Stimulated activated naive CD8-positive, alpha-beta T cell treated with anti-CD3 and anti-CD28 coated beads, Interleukin-15, amount 100 ng/mL, for 72 hours (primary cell): ENCODE results near the gene TBXA2R.
"Not testable (repeated sequence)": the region's sequence is repeated elsewhere in the genome, so short reads cannot be mapped to it uniquely, and the experiment has no call there.

Source experiments
- ATAC-seq: fragments of 150-1000 bp; cut with Tn5 transposase; 2 replicates; pipeline ENCODE4 v1.10.0; 2021; ENCODE audit warnings: mild to moderate bottlenecking, moderate library complexity
- DNase-seq, 2 donors: peaks; one replicate each; pipeline ENCODE4 v3.0.0; 2021 to 2022
- H3K27ac Mint-ChIP-seq, 2 donors: one replicate each; pipeline ENCODE4 v1.8.0; 2022; ENCODE audit warnings: mild to moderate bottlenecking in 2 of 2, mixed read lengths in 2 of 2, moderate library complexity in 2 of 2
- H3K27me3 Mint-ChIP-seq: one replicate; pipeline ENCODE4 v1.8.0; 2022; ENCODE audit warnings: mixed read lengths
- H3K4me1 Mint-ChIP-seq: one replicate; pipeline ENCODE4 v1.8.0; 2022; ENCODE audit warnings: mild to moderate bottlenecking, mixed read lengths
- H3K4me3 Mint-ChIP-seq, 2 donors: one replicate each; pipeline ENCODE4 v1.8.0; 2022; ENCODE audit warnings: mild to moderate bottlenecking in 2 of 2, mixed read lengths in 2 of 2, moderate library complexity in 1 of 2
- H3K9me3 Mint-ChIP-seq, 2 donors: one replicate each; pipeline ENCODE4 v1.8.0; 2022; ENCODE audit warnings: mixed read lengths in 2 of 2

TBXA2R gene

GRCh38 chr19:3585301-3586126 lies 21.2 kb downstream of the TBXA2R start, which contains the start of gene GIPC3:
Gene GIPC3, plus strand, starts transcription at chr19:3585478. Its CDS starts 120 bp downstream, at chr19:3585598.
- peaks cover 9% of the 10 kb centered on the region for H3K4me1 Mint-ChIP-seq
- no peaks in the 10 kb centered on the region for H3K9me3 Mint-ChIP-seq
- H3K27me3 Mint-ChIP-seq: no peaks in the 10 kb centered on the region
- peak; percentile 48 for ATAC-seq
- peak within 1 kb of the TSS in 1 of 2 donors; percentile 42 for H3K27ac Mint-ChIP-seq
- peak within 1 kb of the TSS; percentile 22 to 74 for H3K4me3 Mint-ChIP-seq
- DNase-seq: no peak

GRCh38 chr19:3584036-3584802 lies 22.5 kb downstream of the TBXA2R start:
- not testable (repeated sequence) for H3K9me3 Mint-ChIP-seq, H3K4me1 Mint-ChIP-seq, H3K27me3 Mint-ChIP-seq, ATAC-seq, H3K4me3 Mint-ChIP-seq, H3K27ac Mint-ChIP-seq, DNase-seq

GRCh38 chr19:3581792-3582191 lies 24.9 kb downstream of the TBXA2R start:
- H3K9me3 Mint-ChIP-seq, ATAC-seq, DNase-seq, H3K27ac Mint-ChIP-seq, H3K4me3 Mint-ChIP-seq, H3K4me1 Mint-ChIP-seq, H3K27me3 Mint-ChIP-seq: not testable (repeated sequence)

- Mint-ChIP-seq H3K4me1 (peaks cover 2% of the 10 kb centered on the region), H3K27me3 (no peaks in the 10 kb centered on the region), H3K4me3 (no peak overlapping the region), H3K27ac (no peak overlapping the region), H3K9me3 (no peaks in the 10 kb centered on the region)
- no peak for DNase-seq
- ATAC-seq: no peak
Measured at GRCh38 chr19:3580156-3580934, 26.3 kb downstream of the TBXA2R start.

- Mint-ChIP-seq H3K4me1 (peaks cover 17% of the 10 kb centered on the region), H3K27me3 (no peaks in the 10 kb centered on the region)
Measured at GRCh38 chr19:3578390-3578789, 28.3 kb downstream of the TBXA2R start.

GRCh38 chr19:3577723-3578344 lies 28.8 kb downstream of the TBXA2R start:
- DNase-seq: no peak
- Mint-ChIP-seq H3K9me3 (no peaks in the 10 kb centered on the region), H3K4me1 (peaks cover 17% of the 10 kb centered on the region), H3K27ac (no peak overlapping the region), H3K4me3 (no peak overlapping the region), H3K27me3 (no peaks in the 10 kb centered on the region)
- peak; percentile 6 for ATAC-seq

More at GRCh38 chr19:3578390-3578789, 28.3 kb downstream of the TBXA2R start:
- Mint-ChIP-seq H3K4me3 (no peak overlapping the region), H3K27ac (no peak overlapping the region), H3K9me3 (no peaks in the 10 kb centered on the region)
- ATAC-seq (no peak), DNase-seq (no peak)

- Mint-ChIP-seq H3K4me1 (peaks cover 24% of the 10 kb centered on the region), H3K27me3 (no peaks in the 10 kb centered on the region), H3K9me3 (no peaks in the 10 kb centered on the region), H3K4me3 (no peak overlapping the region), H3K27ac (no peak overlapping the region)
- DNase-seq (no peak), ATAC-seq (no peak)
Measured at GRCh38 chr19:3576696-3577443, 29.8 kb downstream of the TBXA2R start.

- no peak for ATAC-seq
- peaks cover 31% of the 10 kb centered on the region for H3K4me1 Mint-ChIP-seq
- no peak overlapping the region for H3K4me3 Mint-ChIP-seq
Measured at GRCh38 chr19:3575949-3576673, 30.6 kb downstream of the TBXA2R start.

GRCh38 chr19:3575260-3575741 lies 31.4 kb downstream of the TBXA2R start:
- ATAC-seq: no peak
- H3K4me3 Mint-ChIP-seq: no peak overlapping the region
- H3K27me3 Mint-ChIP-seq: no peaks in the 10 kb centered on the region
- peaks cover 37% of the 10 kb centered on the region for H3K4me1 Mint-ChIP-seq
- no peaks in the 10 kb centered on the region for H3K9me3 Mint-ChIP-seq
- H3K27ac Mint-ChIP-seq: no peak overlapping the region
- no peak for DNase-seq

More at GRCh38 chr19:3575949-3576673, 30.6 kb downstream of the TBXA2R start:
- DNase-seq: no peak
- Mint-ChIP-seq H3K27ac (no peak overlapping the region), H3K9me3 (no peaks in the 10 kb centered on the region), H3K27me3 (no peaks in the 10 kb centered on the region)

- Mint-ChIP-seq H3K27ac (peak overlapping the region in 1 of 2 donors; percentile 83), H3K4me3 (peak overlapping the region; percentile 81 to 85), H3K4me1 (peaks cover 37% of the 10 kb centered on the region), H3K9me3 (no peaks in the 10 kb centered on the region), H3K27me3 (no peaks in the 10 kb centered on the region)
- ATAC-seq (peak; percentile 25), DNase-seq (peak; percentile 91)
Measured at GRCh38 chr19:3573858-3574637, 32.6 kb downstream of the TBXA2R start.

- Mint-ChIP-seq H3K27me3 (no peaks in the 10 kb centered on the region), H3K4me1 (peaks cover 37% of the 10 kb centered on the region), H3K27ac (peak overlapping the region in 1 of 2 donors; percentile 83), H3K4me3 (peak overlapping the region; percentile 81 to 85), H3K9me3 (no peaks in the 10 kb centered on the region)
- DNase-seq (no peak), ATAC-seq (peak; percentile 21)
Measured at GRCh38 chr19:3573162-3573857, 33.4 kb downstream of the TBXA2R start.

GRCh38 chr19:3572855-3573161 lies 33.9 kb downstream of the TBXA2R start, which contains the start of gene HMG20B:
Gene HMG20B, plus strand, starts transcription at chr19:3572944. Its CDS starts 366 bp downstream, at chr19:3573310.
- Mint-ChIP-seq H3K4me3 (peak within 1 kb of the TSS; percentile 81 to 89), H3K27me3 (no peaks in the 10 kb centered on the region), H3K4me1 (peaks cover 37% of the 10 kb centered on the region), H3K9me3 (no peaks in the 10 kb centered on the region), H3K27ac (peak within 1 kb of the TSS; percentile 86)
- DNase-seq (no peak), ATAC-seq (peak; percentile 7)
